Endothelial cell of umbilical vein (primary cell): ENCODE measurements around the gene MRPL2. TPM values are rescaled to one million over a fixed set of nuclear protein-coding genes. Genes with fewer than 3 reads are reported as not detected.

Experiments used
- BruUV-seq: library from RNA; stranded (reverse); fragments of 400-500 nt; replicated peaks from 2 replicates; lab custom pipeline; 2021; lab: Mats Ljungman, UMichigan
- CTCF ChIA-PET: fragments of 300-600, 350-600 bp; sonication (Branson Sonifier 250); formaldehyde crosslinking; loops from one replicate; lab custom pipeline; 2021; ENCODE audit warnings: antibody characterized with exemption, inconsistent platforms; lab: Charles Lee
- POLR2A ChIA-PET: fragments of 300-600, 350-600 bp; sonication (Branson Sonifier 250); formaldehyde crosslinking; loops from one replicate; lab custom pipeline; 2021; ENCODE audit warnings: antibody characterized with exemption, inconsistent platforms; lab: Charles Lee
- DNase-seq: peaks from one replicate; pipeline ENCODE4 v3.0.0-alpha.2; 2011; ENCODE audit warnings: low read depth, low spot score
- FAIRE-seq: peaks from 2 replicates; lab custom pipeline; 2011; peaks lifted over from hg19 to GRCh38; lab: Jason Lieb, UNC
- H2AFZ ChIP-seq: 2 replicates; pipeline ENCODE4 v1.6.0; 2012; ENCODE audit warnings: low read depth, low read length, control low read depth, inconsistent platforms
- H3K27ac ChIP-seq: 2 replicates; pipeline ENCODE4 v1.5.1; 2011; ENCODE audit warnings: low read depth, mild to moderate bottlenecking, control low read depth, low read length, moderate library complexity; ENCODE audit not compliant: insufficient read depth
- H3K27me3 ChIP-seq, 2 experiments: 2 replicates each; pipeline versions ENCODE4 v1.6.0 to v1.6.1; 2011; ENCODE audit warnings: low read length in 2 of 2, mixed read lengths in 1 of 2; ENCODE audit not compliant: control insufficient read depth in 2 of 2, insufficient read depth in 2 of 2
- H3K36me3 ChIP-seq, 2 experiments: 2 replicates in 1 of 2; 3 replicates in 1 of 2; pipeline ENCODE4 v1.5.1; 2011; ENCODE audit warnings: low read length in 2 of 2, mild to moderate bottlenecking in 1 of 2, moderate library complexity in 1 of 2; ENCODE audit not compliant: control insufficient read depth in 2 of 2, insufficient read depth in 2 of 2; ENCODE audit errors: extremely low read depth in 1 of 2
- H3K4me1 ChIP-seq: 3 replicates; pipeline ENCODE4 v1.5.1; 2011; ENCODE audit warnings: mild to moderate bottlenecking, low read length; ENCODE audit not compliant: control insufficient read depth, insufficient read depth; ENCODE audit errors: extremely low read depth
- H3K4me2 ChIP-seq: 2 replicates; pipeline ENCODE4 v1.6.1; 2011; ENCODE audit warnings: low read length, control low read depth, mixed read lengths; ENCODE audit not compliant: insufficient read depth
- H3K4me3 ChIP-seq, 3 experiments: fragments of 200-600 bp in 1 of 3; sonication (generic), shearing (Covaris generic) in 1 of 3; replicated peaks in 1 of 3; 2 replicates each; pipeline ENCODE4 v1.5.1; 2011 to 2016; ENCODE audit warnings: control low read depth in 3 of 3, low read length in 3 of 3, mild to moderate bottlenecking in 2 of 3, inconsistent platforms in 1 of 3, low read depth in 1 of 3, moderate library complexity in 1 of 3; ENCODE audit not compliant: insufficient read depth in 1 of 3
- H3K79me2 ChIP-seq: 2 replicates; pipeline ENCODE4 v1.6.0; 2012; ENCODE audit warnings: low read length, inconsistent platforms; ENCODE audit not compliant: control insufficient read depth, insufficient read depth
- H3K9ac ChIP-seq: replicated peaks from 2 replicates; pipeline ENCODE3; 2011; ENCODE audit warnings: low read length, control low read depth; ENCODE audit not compliant: insufficient read depth; ENCODE audit errors: extremely low read depth
- H3K9me1 ChIP-seq: replicated peaks from 3 replicates; pipeline ENCODE4 v1.6.0; 2011; ENCODE audit warnings: mild to moderate bottlenecking, low read length; ENCODE audit not compliant: control insufficient read depth, insufficient read depth; ENCODE audit errors: extremely low read depth
- H3K9me3 ChIP-seq: replicated peaks from 2 replicates; pipeline ENCODE4 v1.5.1; 2012; ENCODE audit warnings: low read length, inconsistent platforms; ENCODE audit not compliant: control insufficient read depth, insufficient read depth
- H4K20me1 ChIP-seq: replicated peaks from 2 replicates; pipeline ENCODE3; 2011; ENCODE audit warnings: mild to moderate bottlenecking, low read length; ENCODE audit not compliant: control insufficient read depth, insufficient read depth; ENCODE audit errors: extremely low read depth
- EZH2 ChIP-seq: IDR thresholded peaks from 2 replicates; pipeline ENCODE4 v1.6.1; 2012; ENCODE audit warnings: borderline replicate concordance, low read depth, mild to moderate bottlenecking, moderate library complexity, low read length, inconsistent platforms; ENCODE audit not compliant: severe bottlenecking
- FOS ChIP-seq: IDR thresholded peaks from 2 replicates; pipeline ENCODE4 v1.6.1; 2011; ENCODE audit warnings: mild to moderate bottlenecking, low read length, moderate library complexity, borderline replicate concordance; ENCODE audit not compliant: insufficient read depth
- GATA2 ChIP-seq: IDR thresholded peaks from 2 replicates; pipeline ENCODE4 v1.7.0; 2011; ENCODE audit warnings: low read depth, mild to moderate bottlenecking, moderate library complexity, mixed read lengths, low read length; ENCODE audit not compliant: insufficient read length, insufficient read depth
- JUN ChIP-seq: IDR thresholded peaks from 2 replicates; pipeline ENCODE4 v1.6.1; 2011; ENCODE audit warnings: borderline replicate concordance, low read depth; ENCODE audit not compliant: insufficient read length, insufficient read depth
- MYC ChIP-seq: IDR thresholded peaks from one replicate; pipeline ENCODE4 v1.6.1; 2011; ENCODE audit warnings: mild to moderate bottlenecking, low read depth, low read length
- POLR2A ChIP-seq: IDR thresholded peaks from 2 replicates; pipeline ENCODE4 v1.6.1; 2012; ENCODE audit warnings: low read depth, mild to moderate bottlenecking, control low read depth, low read length
- POLR2AphosphoS5 ChIP-seq: IDR thresholded peaks from 2 replicates; pipeline ENCODE4 v1.6.1; 2012; ENCODE audit warnings: low read depth, mild to moderate bottlenecking, control low read depth, low read length, moderate library complexity; ENCODE audit not compliant: insufficient read depth
- dilution Hi-C: fragments of 300-500 bp; cut with MboI; formaldehyde crosslinking; loops from one replicate; pipeline ENCODE4 v1.15.0; 2019; ENCODE audit warnings: low sequenced_read_pairs; ENCODE audit not compliant: extremely low pct_ligation_motif_present
- intact Hi-C: fragments of 100-400 bp; cut with micrococcal nuclease; formaldehyde crosslinking; loops from one replicate; pipeline ENCODE4 v1.10.0; 2022
- polyA plus RNA-seq, 4 experiments: library from polyadenylated mRNA; depleted of rRNA in 3 of 4; stranded (reverse) in 3 of 4; unstranded in 1 of 4; fragments of >200 nt; gene quantifications; 2 replicates each; pipeline versions ENCODE4 v1.2.1 to v1.2.3, GENCODE V29; 2011 to 2012; ENCODE audit warnings: missing spikeins in 1 of 4
- total RNA-seq: library from RNA; stranded (reverse); gene quantifications from 2 replicates; pipeline ENCODE4 v1.2.3, GENCODE V29; 2021
- TF ChIP-seq, protein P1 (sequence below): IDR thresholded peaks from 2 replicates; pipeline ENCODE4 v1.6.1; 2011; ENCODE audit not compliant: insufficient read depth, insufficient read length
- TF ChIP-seq, protein P2 (sequence below), 2 donors: IDR thresholded peaks; 1 replicate in 1 of 2; 2 replicates in 1 of 2; pipeline ENCODE4 v1.5.1; 2011; ENCODE audit warnings: low read length in 2 of 2, mild to moderate bottlenecking in 2 of 2, moderate library complexity in 2 of 2, control low read depth in 1 of 2, inconsistent platforms in 1 of 2, low read depth in 1 of 2; ENCODE audit not compliant: insufficient read depth in 1 of 2; ENCODE audit errors: extremely low read depth in 1 of 2

Gene MRPL2
- total and polyA plus RNA-seq, 2 donors (not counting 3 experiments of a cell fraction or from before 2014, with no cell fraction given), result 37.6 to 63.6 TPM

DNA sequence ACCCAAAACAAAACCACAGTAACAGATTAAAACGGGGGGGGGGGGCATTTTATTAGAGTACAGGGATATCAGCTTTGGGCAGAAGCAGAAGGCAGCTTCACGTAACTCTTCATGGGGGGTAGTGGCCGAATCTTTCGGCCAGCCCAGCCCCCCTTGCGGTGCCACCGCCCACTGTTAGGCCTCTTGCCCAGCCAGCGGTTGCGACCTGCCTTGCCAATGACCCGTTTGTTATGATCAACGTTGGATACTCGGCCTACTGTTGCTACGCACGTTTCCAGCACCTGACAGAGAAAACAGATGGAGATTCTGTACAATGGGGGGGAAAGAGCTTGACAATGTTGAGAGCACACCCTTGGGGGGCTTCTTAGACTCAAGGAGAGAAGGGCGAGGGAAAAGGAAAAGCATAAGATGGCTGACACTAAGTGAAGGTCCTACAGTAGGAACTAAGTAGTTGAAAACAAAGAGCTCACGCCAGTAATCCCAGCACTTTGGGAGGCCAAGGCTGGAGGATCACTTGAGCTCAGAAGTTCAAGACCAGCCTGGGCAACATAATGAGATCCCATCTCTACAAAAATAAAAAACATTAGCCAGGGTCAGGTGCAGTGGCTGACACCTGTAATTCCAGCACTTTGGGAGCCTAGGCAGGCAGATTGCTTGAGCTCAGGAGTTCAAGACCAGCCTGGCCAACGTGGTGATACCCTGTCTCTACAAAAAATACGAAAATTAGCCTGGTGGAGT lies 4.9 kb downstream of the MRPL2 start:
- TSS peak; percentile 99 for BruUV-seq
- TF ChIP-seq, protein P1, sequence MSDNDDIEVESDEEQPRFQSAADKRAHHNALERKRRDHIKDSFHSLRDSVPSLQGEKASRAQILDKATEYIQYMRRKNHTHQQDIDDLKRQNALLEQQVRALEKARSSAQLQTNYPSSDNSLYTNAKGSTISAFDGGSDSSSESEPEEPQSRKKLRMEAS, result no peak
- no peak for TF ChIP-seq EZH2
- no peak for TF ChIP-seq POLR2A
- no peak for TF ChIP-seq JUN
- no peak for TF ChIP-seq POLR2AphosphoS5
- TF ChIP-seq, protein P2, sequence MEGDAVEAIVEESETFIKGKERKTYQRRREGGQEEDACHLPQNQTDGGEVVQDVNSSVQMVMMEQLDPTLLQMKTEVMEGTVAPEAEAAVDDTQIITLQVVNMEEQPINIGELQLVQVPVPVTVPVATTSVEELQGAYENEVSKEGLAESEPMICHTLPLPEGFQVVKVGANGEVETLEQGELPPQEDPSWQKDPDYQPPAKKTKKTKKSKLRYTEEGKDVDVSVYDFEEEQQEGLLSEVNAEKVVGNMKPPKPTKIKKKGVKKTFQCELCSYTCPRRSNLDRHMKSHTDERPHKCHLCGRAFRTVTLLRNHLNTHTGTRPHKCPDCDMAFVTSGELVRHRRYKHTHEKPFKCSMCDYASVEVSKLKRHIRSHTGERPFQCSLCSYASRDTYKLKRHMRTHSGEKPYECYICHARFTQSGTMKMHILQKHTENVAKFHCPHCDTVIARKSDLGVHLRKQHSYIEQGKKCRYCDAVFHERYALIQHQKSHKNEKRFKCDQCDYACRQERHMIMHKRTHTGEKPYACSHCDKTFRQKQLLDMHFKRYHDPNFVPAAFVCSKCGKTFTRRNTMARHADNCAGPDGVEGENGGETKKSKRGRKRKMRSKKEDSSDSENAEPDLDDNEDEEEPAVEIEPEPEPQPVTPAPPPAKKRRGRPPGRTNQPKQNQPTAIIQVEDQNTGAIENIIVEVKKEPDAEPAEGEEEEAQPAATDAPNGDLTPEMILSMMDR (IDR thresholded peaks at IDR 0.05; ENCODE audit: extremely low read depth in 1 of 2, insufficient read depth in 1 of 2, low read depth in 1 of 2, low read length in 2 of 2), result no peak
- no peak for TF ChIP-seq GATA2
- TF ChIP-seq MYC, result no peak
- TF ChIP-seq FOS, result no peak
- H3K9me3 ChIP-seq, result no peaks in the 10 kb centered on the region
- H2AFZ ChIP-seq, result no peak overlapping the region
- dilution Hi-C loops, result no loop called here
- ChIA-PET CTCF (interaction anchor here (0.6 to 1.6 kb wide), 11 partner anchors 9 to 93 kb away, joined by 3 to 6 read pairs (median 4); partner anchors contain the start of genes KLHDC3, MEA1, PEX6 and PTK7), POLR2A (interaction anchor here (0.6 to 1.7 kb wide), 6 partner anchors 32 to 315 kb away, joined by 3 to 7 read pairs (median 4); partner anchors contain the start of genes KLHDC3, MEA1, PPP2R5D and RRP36)
- peak overlapping the region; percentile 47 for H3K9ac ChIP-seq
- H3K4me2 ChIP-seq, result peak overlapping the region; percentile 44
- peaks cover 19% of the 10 kb centered on the region for H3K4me1 ChIP-seq
- DNase-seq (peak; percentile 13), FAIRE-seq (no peak)
- peaks cover 0 to 7% of the 10 kb centered on the region in 2 experiments for H3K36me3 ChIP-seq
- H3K27ac ChIP-seq, result peak overlapping the region; percentile 82
- intact Hi-C loops, result no loop called here
- peaks cover 14% of the 10 kb centered on the region for H3K79me2 ChIP-seq
- peak overlapping the region in 2 of 3 experiments; percentile 40 to 64 for H3K4me3 ChIP-seq
- no peaks in the 10 kb centered on the region for H3K9me1 ChIP-seq
- H4K20me1 ChIP-seq, result no peaks in the 10 kb centered on the region
- no peaks in the 10 kb centered on the region for H3K27me3 ChIP-seq
